H1 (cell line): Measurements from ENCODE around the gene STEAP4.

Experiments
- ATF3 ChIP-seq: IDR thresholded peaks from 2 replicates; pipeline ENCODE4 v1.6.1; 2011; ENCODE audit warnings: low read depth, mild to moderate bottlenecking, low read length; ENCODE audit not compliant: insufficient read depth
- CTCF ChIP-seq, 3 experiments: IDR thresholded peaks; 1 replicate in 2 of 3; 2 replicates in 1 of 3; pipeline versions ENCODE4 v1.5.1 to v1.6.1; 2011; ENCODE audit warnings: low read length in 3 of 3, mild to moderate bottlenecking in 3 of 3, inconsistent platforms in 2 of 3, low read depth in 1 of 3, moderate library complexity in 1 of 3; ENCODE audit not compliant: insufficient read depth in 1 of 3; ENCODE audit errors: control extremely low read depth in 1 of 3
- EGR1 ChIP-seq: IDR thresholded peaks from 2 replicates; pipeline ENCODE4 v1.6.1; 2011; ENCODE audit warnings: low read depth, low read length, borderline replicate concordance
- EZH2 ChIP-seq: fragments of 200-600 bp; sonication (generic); IDR thresholded peaks from 2 replicates; pipeline ENCODE4 v1.7.1; 2012; ENCODE audit warnings: low read depth, mild to moderate bottlenecking, moderate library complexity, low read length, inconsistent platforms; ENCODE audit not compliant: severe bottlenecking
- MAFK ChIP-seq: IDR thresholded peaks from 2 replicates; pipeline ENCODE4 v1.6.1; 2012; ENCODE audit warnings: low read depth, mild to moderate bottlenecking, improper control_type of control experiment, low read length
- MAX ChIP-seq: IDR thresholded peaks from 2 replicates; pipeline ENCODE4 v1.6.1; 2012; ENCODE audit warnings: inconsistent platforms
- NRF1 ChIP-seq: IDR thresholded peaks from 2 replicates; pipeline ENCODE4 v1.6.1; 2011; ENCODE audit warnings: mild to moderate bottlenecking, low read depth, low read length, improper control_type of control experiment
- SRF ChIP-seq: IDR thresholded peaks from 2 replicates; pipeline ENCODE4 v1.6.1; 2011; ENCODE audit warnings: mild to moderate bottlenecking, low read depth, low read length, moderate library complexity
- USF2 ChIP-seq: IDR thresholded peaks from 2 replicates; pipeline ENCODE4 v1.6.1; 2011; ENCODE audit warnings: low read length, improper control_type of control experiment

- TF ChIP-seq CTCF (IDR thresholded peaks at IDR 0.05; ENCODE audit: control extremely low read depth in 1 of 3, insufficient read depth in 1 of 3, low read depth in 1 of 3, low read length in 3 of 3) (no peak), EGR1 (no peak), ATF3 (no peak), MAX (no peak), SRF (no peak), EZH2 (no peak), USF2 (no peak), NRF1 (no peak), MAFK (no peak)
Observed at GRCh38 chr7:88355011-88355410, 48.3 kb upstream of the STEAP4 start.
